ENCODE measurements around the gene LPCAT4.

GRCh38 chr15:34338347-34338746 is 28.6 kb downstream of the LPCAT4 start:
- TF ChIP-seq CTCF (conservative IDR thresholded peaks at IDR 0.05; ENCODE audit: low read length) (no peak), EZH2phosphoT487 (IDR thresholded peaks at IDR 0.05; ENCODE audit: borderline replicate concordance) (no peak)

Data from Loucy (cell line).